Umbilical cord (tissue), 2 donors: ENCODE measurements around the gene GAA. TPM values are rescaled to one million over a fixed set of nuclear protein-coding genes. Genes with fewer than 3 reads are reported as not detected.

Experiments
- DNase-seq: peaks from one replicate; pipeline ENCODE4 v3.0.0-alpha.2; 2015; ENCODE audit warnings: low spot score
- total RNA-seq: library from RNA; depleted of rRNA; stranded (reverse); fragments of >200 nt; gene quantifications from one replicate; pipeline ENCODE4 v1.2.3, GENCODE V29; 2014; ENCODE audit warnings: low replicate concordance; ENCODE audit not compliant: insufficient read depth

Gene GAA
- total RNA-seq, 1 donor from 2014 or later = 29.9 TPM

DNA sequence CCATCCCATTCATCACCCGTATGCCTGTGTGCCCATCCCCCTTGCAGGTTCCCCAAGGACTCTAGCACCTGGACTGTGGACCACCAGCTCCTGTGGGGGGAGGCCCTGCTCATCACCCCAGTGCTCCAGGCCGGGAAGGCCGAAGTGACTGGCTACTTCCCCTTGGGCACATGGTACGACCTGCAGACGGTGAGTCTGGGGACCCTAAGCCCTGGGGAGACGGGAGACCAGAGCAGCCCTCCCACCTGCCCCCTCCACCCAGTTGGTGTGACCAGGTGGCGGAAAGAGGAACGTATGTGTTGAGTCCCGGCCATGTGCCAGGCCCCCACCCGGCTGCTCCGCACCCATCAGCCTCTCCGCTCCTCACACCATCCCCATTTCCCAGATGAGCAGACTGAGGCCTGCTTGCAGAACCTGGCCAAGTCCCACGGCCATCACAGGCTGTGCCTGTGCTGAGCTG is 15.6 kb downstream of the GAA start:
- DNase-seq = no peak

- no peak for DNase-seq
Measured at GRCh38 chr17:80117491-80118401, 16.4 kb downstream of the GAA start.

- no peak for DNase-seq
Measured at GRCh38 chr17:80118601-80119270, 17.4 kb downstream of the GAA start.

GRCh38 chr17:80119271-80119791 is 17.9 kb downstream of the GAA start:
- no peak for DNase-seq

DNA sequence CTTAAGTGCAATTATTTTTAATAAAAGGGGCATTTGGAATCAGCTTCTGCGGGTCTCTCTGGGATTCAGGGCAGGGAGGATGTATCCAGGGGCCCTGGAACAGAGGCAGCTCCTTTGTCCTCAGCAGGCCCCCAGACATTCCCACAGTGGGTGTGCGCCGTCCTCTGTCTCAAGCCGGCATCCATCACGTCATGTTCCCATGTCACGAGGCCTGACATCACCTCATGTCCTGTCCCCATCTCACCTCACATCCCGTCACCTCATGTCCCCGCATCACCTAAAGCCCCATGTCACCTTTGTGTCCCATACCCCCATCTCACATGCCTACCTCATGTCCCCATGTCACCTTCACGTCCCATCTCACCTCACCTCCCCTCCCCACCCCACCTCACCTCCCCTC is 18.5 kb downstream of the GAA start:
- no peak for DNase-seq

- no peak for DNase-seq
Measured at GRCh38 chr17:80122026-80122575, 20.7 kb downstream of the GAA start.

GRCh38 chr17:80122926-80123505 is 21.6 kb downstream of the GAA start:
- DNase-seq = no peak

- no peak for DNase-seq
Measured at GRCh38 chr17:80123791-80124190, 22.4 kb downstream of the GAA start.

DNA sequence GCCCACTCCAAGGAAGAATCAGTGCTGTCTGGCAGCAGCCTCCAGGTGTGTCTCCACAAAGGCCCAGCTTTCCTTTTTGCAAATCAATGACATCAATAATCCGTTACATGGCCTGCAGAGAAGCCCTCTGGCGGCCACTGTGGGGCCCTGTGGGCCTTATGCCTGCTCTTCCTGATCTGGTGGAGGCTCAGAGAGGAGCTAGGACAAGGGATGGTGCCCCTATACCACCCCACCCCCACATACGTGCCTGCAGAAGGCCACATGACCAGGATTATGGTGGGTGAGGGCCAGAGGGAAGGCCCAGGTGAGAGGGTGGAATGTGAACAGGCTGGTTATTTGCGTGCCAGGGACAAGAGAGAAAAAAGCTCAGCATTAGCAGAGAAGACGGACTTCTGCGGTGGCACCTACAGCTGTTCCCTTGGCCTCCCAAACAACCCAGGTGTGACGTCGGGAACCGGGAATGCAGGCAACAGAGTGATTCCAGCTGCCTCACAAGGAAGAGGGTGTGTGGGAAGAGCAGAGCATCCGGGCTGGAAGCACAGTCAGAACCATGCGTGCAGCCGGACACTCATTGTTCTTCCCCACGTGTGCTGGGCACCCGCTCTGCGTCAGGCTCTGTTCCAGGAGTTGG is 23.1 kb downstream of the GAA start:
- DNase-seq = peak; percentile 32

DNA sequence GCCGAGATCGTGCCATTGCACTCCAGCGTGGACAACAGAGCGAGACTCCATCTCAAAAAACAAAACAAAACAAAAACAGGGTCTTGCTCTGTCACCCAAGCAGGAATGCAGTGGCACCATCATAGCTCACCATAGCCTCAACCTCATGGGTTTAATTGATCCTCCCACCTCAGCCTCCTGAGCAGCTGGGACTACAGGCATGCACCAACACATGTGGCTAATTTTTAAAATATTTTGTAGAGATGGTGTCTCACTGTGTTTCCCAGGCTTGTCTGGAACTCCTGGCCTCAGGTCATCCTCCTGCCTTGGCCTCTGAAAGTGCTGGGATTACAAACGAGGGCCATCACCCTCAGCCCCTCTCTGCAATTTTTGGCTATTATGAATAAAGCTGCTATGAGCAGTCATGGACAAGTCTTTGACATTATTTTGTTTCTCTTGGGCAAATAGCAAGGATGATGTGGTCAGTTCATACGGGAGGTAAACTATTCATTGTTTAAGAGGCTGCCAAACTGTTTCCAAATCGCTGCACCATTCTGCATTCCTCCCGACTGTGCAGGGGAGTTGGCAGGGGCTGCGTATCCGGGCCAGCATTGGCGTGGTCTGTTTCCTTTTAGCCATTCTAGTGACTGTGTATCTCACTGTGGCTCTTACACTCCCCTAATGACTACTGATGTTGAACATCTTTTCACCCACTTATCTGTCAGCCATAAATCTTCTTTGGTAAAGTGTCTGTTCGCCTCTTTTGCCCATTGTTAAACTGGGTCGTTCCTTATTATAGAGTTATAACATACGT is 24.5 kb downstream of the GAA start:
- no peak for DNase-seq

GRCh38 chr17:80126449-80126715 is 25.0 kb downstream of the GAA start:
- no peak for DNase-seq

DNA sequence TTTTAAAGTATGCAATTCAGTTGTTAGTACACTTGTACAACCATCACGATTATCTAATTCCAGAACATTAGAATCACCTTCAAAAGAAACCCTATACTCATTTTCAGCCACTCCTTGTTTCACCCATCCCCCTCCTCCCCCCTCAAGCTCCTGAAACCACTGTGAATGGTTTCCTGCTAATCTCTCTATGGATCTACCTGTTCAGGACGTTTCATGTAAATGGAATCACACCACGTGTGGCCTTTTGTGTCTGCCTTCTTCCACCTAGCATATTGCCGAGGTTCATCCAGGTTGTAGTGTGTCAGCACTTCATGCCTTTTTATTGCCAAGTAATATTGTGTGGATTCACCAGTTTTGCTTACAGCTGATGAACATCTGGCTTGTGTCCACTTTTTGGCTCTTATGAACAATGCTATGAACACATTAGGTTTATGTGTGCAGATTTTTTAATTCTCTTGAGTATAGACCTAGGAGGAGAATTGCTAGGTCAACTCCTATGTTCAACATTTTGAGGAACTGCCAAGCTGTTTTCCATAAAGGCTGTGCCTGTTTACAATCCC is 27.7 kb downstream of the GAA start:
- no peak for DNase-seq

DNA sequence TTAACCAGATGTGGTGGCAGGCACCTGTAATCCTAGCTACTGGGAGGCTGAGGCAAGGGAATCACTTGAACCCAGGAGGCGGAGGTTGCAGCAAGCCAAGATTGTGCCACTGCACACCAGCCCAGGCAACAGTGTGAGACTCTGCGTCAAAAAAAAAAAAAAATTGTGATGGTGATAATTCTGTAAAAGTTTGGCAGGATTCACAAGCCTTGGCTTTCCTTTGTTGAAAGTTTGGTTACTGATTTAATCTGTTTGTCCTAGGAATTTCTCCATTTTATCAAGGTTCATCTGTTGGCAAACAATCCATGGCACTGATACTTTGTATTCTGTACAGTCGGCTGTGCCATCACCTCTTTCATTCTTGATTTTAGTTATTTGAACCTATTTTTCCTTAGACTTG is 29.6 kb downstream of the GAA start:
- no peak for DNase-seq

DNA sequence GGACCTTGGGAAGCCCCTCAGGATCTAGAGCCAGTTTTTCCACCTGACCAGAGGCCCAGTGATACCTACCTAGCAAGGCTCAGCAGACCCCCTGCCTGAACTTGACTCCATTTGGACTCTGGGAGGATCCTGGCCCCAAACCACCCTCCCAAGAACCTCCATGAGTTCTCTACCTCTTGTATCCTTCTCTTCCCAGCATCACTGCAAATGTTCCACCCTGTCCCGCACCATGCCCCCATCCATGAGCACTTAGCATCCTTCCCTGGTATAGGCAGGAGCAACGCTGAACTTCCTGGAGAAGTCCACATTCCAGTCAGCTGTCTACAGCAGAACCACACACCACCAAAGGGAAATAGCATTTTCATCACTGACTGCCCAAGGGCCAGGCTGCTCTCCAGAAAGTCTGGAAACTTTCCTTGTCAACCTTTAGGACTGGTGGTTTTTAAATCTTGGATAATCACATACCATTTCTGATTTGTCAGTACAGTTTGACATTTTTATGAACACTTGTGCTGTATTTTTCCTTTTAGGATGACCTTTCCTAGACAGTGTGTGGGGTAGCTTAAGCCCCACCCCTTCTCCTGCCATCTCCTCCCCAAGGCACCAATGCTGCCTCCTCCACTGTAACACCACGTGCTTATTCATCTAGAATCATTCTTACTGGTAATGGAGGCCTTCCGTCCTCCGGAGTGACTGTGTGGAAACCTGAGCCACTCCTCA is 31.7 kb downstream of the GAA start:
- DNase-seq = no peak

DNA sequence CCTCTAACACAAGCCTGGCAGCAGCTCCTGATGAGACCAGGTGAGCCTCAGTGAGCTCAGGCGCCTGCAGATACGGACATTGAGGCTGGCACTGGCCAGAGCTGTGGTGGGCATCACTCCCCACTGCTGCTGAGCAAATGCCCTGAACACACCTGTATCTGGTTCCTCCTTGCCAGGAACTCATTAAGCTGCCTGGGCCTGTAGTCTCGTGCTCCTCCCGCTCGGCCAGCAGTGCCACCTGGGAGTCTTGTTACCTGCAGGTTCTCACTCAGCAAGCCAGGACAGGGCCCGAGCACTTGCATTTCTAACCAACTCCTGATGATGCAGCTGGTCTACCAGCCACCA is 32.2 kb downstream of the GAA start:
- no peak for DNase-seq

DNA sequence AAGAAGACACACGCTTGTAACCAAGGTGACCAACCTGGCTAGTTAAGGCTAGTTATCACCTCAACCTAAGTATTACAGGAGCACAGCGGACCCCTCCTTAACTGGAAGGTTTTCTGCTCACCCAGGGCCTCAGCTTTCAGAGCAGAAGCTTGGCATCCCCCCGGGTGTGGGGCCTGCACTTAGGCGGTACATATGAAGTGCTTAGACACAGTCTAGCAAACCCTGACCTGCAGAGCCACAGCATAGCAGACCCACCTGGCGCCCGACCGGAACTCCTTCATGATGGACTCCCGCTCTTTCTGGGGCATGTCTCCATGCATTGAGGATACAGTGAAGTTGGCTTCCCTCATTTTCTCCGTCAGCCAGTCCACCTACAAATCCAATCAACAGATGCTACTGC is 35.8 kb downstream of the GAA start:
- DNase-seq = no peak

GRCh38 chr17:80138856-80139426 is 37.6 kb downstream of the GAA start:
- no peak for DNase-seq

GRCh38 chr17:80141463-80142165 is 40.2 kb downstream of the GAA start:
- DNase-seq = no peak

DNA sequence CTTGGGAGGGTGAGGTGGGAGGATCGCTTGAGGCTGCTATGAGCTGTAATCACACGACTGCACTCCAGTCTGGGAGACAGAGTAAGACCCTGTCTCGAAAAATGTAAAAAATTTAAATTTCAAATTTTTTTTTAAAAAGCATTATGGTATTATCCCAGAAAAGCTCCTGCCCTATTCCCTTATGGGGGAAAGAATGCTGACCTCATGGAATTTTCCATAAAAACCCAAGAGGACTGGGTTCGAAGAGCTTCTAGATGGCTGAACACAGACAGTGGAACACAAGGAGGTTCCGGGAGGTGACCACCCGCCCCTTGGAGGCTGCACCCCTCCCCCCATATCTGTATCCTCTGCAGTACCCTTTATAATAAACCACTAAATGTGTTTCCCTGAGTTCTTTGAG is 41.5 kb downstream of the GAA start:
- no peak for DNase-seq
